HG02884 (cell line): Measurements from ENCODE around the gene PDLIM7.
"Not testable (repeated sequence)": the region's sequence is repeated elsewhere in the genome, so short reads cannot be mapped to it uniquely, and the experiment has no call there.

ENCODE experiments used
- ATAC-seq: cut with Tn5 transposase; IDR thresholded peaks from one replicate; pipeline ENCODE4 v1.9.1; 2021; ENCODE audit warnings: mild to moderate bottlenecking, moderate library complexity; ENCODE audit not compliant: unreplicated experiment

The PDLIM7 gene

GRCh38 chr5:177491983-177492746 lies 5.2 kb downstream of the PDLIM7 start:
- no peak for ATAC-seq

- no peak for ATAC-seq
These were observed 5.9 kb downstream of the PDLIM7 start for GRCh38 chr5:177491429-177491945.

- ATAC-seq: no peak
These were observed 6.4 kb downstream of the PDLIM7 start for GRCh38 chr5:177490992-177491391.

- no peak for ATAC-seq
These were observed 7.0 kb downstream of the PDLIM7 start for GRCh38 chr5:177490311-177490991.

GRCh38 chr5:177489119-177489716 lies 8.2 kb downstream of the PDLIM7 start:
- no peak for ATAC-seq

GRCh38 chr5:177487975-177488374 lies 9.4 kb downstream of the PDLIM7 start:
- no peak for ATAC-seq

- no peak for ATAC-seq
These were observed 10.3 kb downstream of the PDLIM7 start for GRCh38 chr5:177487144-177487543.

- no peak for ATAC-seq
These were observed 11.1 kb downstream of the PDLIM7 start for GRCh38 chr5:177486256-177486655.

- not testable (repeated sequence) for ATAC-seq
These were observed 11.7 kb downstream of the PDLIM7 start for GRCh38 chr5:177485753-177486152.

- ATAC-seq: no peak
These were observed 12.4 kb downstream of the PDLIM7 start for GRCh38 chr5:177484902-177485549.

GRCh38 chr5:177483994-177484901 lies 13.2 kb downstream of the PDLIM7 start:
- no peak for ATAC-seq

GRCh38 chr5:177483042-177483441 lies 14.4 kb downstream of the PDLIM7 start:
- ATAC-seq: no peak

- no peak for ATAC-seq
These were observed 15.0 kb downstream of the PDLIM7 start for GRCh38 chr5:177482359-177482795.

- ATAC-seq: no peak
These were observed 17.6 kb downstream of the PDLIM7 start for GRCh38 chr5:177479774-177480173.

GRCh38 chr5:177478711-177479646 lies 18.4 kb downstream of the PDLIM7 start:
- ATAC-seq: no peak

GRCh38 chr5:177477701-177478477 lies 19.5 kb downstream of the PDLIM7 start:
- ATAC-seq: no peak

GRCh38 chr5:177476531-177477233 lies 20.7 kb downstream of the PDLIM7 start:
- no peak for ATAC-seq
